H9 (cell line): ENCODE measurements around the gene SEPTIN5. TPM values are rescaled to one million over a fixed set of nuclear protein-coding genes. Genes with fewer than 3 reads are reported as not detected.

Experiments
- DNase-seq: peaks from one replicate; pipeline ENCODE4 v3.0.0-alpha.2; 2017
- H2AFZ ChIP-seq: one replicate; pipeline ENCODE4 v1.6.1; 2013; ENCODE audit warnings: mild to moderate bottlenecking, low read length, control low read depth, moderate library complexity
- H2AK5ac ChIP-seq: 2 replicates; pipeline ENCODE4 v1.6.1; 2013; ENCODE audit warnings: low read length, control low read depth, mixed read lengths; ENCODE audit not compliant: insufficient read length
- H2BK120ac ChIP-seq: one replicate; pipeline ENCODE4 v1.6.1; 2013; ENCODE audit warnings: low read depth, mild to moderate bottlenecking, low read length, control low read depth, inconsistent platforms; ENCODE audit not compliant: poor library complexity, severe bottlenecking
- H2BK12ac ChIP-seq: 2 replicates; pipeline ENCODE4 v1.6.1; 2013; ENCODE audit warnings: low read length, control low read depth, mixed read lengths, low read depth; ENCODE audit not compliant: insufficient read length
- H2BK15ac ChIP-seq: 2 replicates; pipeline ENCODE4 v1.6.1; 2013; ENCODE audit warnings: low read depth, low read length, control low read depth
- H2BK20ac ChIP-seq: one replicate; pipeline ENCODE4 v1.6.1; 2013; ENCODE audit warnings: low read depth, mild to moderate bottlenecking, low read length, control low read depth, inconsistent platforms; ENCODE audit not compliant: poor library complexity, severe bottlenecking
- H2BK5ac ChIP-seq: 2 replicates; pipeline ENCODE4 v1.6.1; 2013; ENCODE audit warnings: low read length, control low read depth, mixed read lengths; ENCODE audit not compliant: insufficient read length
- H3K14ac ChIP-seq: 2 replicates; pipeline ENCODE4 v1.6.1; 2013; ENCODE audit warnings: low read length, control low read depth; ENCODE audit not compliant: insufficient read depth
- H3K18ac ChIP-seq: 2 replicates; pipeline ENCODE4 v1.6.1; 2013; ENCODE audit warnings: low read depth, mild to moderate bottlenecking, mixed read lengths, low read length, control low read depth; ENCODE audit not compliant: insufficient read length
- H3K23ac ChIP-seq: 2 replicates; pipeline ENCODE4 v1.6.1; 2013; ENCODE audit warnings: low read length, control low read depth, mixed read lengths, low read depth; ENCODE audit not compliant: insufficient read length
- H3K23me2 ChIP-seq: 2 replicates; pipeline ENCODE4 v1.6.1; 2013; ENCODE audit warnings: low read depth, mild to moderate bottlenecking, mixed read lengths, low read length, control low read depth; ENCODE audit not compliant: insufficient read length, poor library complexity, severe bottlenecking
- H3K27ac ChIP-seq: 2 replicates; pipeline ENCODE4 v1.5.1; 2013; ENCODE audit warnings: low read length, control low read depth, mixed read lengths, low read depth; ENCODE audit not compliant: insufficient read length
- H3K27me3 ChIP-seq: 2 replicates; pipeline ENCODE4 v1.6.1; 2013; ENCODE audit warnings: low read length, control low read depth, inconsistent platforms; ENCODE audit not compliant: insufficient read depth
- H3K4ac ChIP-seq: 2 replicates; pipeline ENCODE4 v1.6.1; 2013; ENCODE audit warnings: low read depth, mild to moderate bottlenecking, control low read depth, inconsistent platforms, low read length, moderate library complexity
- H3K4me1 ChIP-seq: 2 replicates; pipeline ENCODE4 v1.6.1; 2013; ENCODE audit warnings: low read length, control low read depth, inconsistent platforms; ENCODE audit not compliant: insufficient read depth
- H3K4me2 ChIP-seq: 2 replicates; pipeline ENCODE4 v1.6.1; 2013; ENCODE audit warnings: low read length, control low read depth, mixed read lengths; ENCODE audit not compliant: insufficient read length, insufficient read depth
- H3K56ac ChIP-seq: 2 replicates; pipeline ENCODE4 v1.6.1; 2013; ENCODE audit warnings: low read depth, mild to moderate bottlenecking, mixed read lengths, low read length, control low read depth; ENCODE audit not compliant: insufficient read length
- H3K79me1 ChIP-seq: 2 replicates; pipeline ENCODE4 v1.6.1; 2013; ENCODE audit warnings: low read depth, mild to moderate bottlenecking, moderate library complexity, low read length, control low read depth, inconsistent platforms; ENCODE audit not compliant: insufficient read depth, poor library complexity, severe bottlenecking
- H3K79me2 ChIP-seq: 2 replicates; pipeline ENCODE4 v1.6.1; 2013; ENCODE audit warnings: low read length, control low read depth, inconsistent platforms; ENCODE audit not compliant: insufficient read depth
- H3K9ac ChIP-seq: 2 replicates; pipeline ENCODE4 v1.6.1; 2013; ENCODE audit warnings: low read length, control low read depth, mixed read lengths; ENCODE audit not compliant: insufficient read length; ENCODE audit errors: extremely low read depth
- H3K9me3 ChIP-seq: one replicate; pipeline ENCODE4 v1.6.1; 2013; ENCODE audit warnings: low read depth, low read length, inconsistent platforms; ENCODE audit not compliant: control insufficient read depth
- H3T11ph ChIP-seq: one replicate; pipeline ENCODE4 v1.6.1; 2013; ENCODE audit warnings: mild to moderate bottlenecking, low read length, control low read depth, inconsistent platforms
- H4K20me1 ChIP-seq: one replicate; pipeline ENCODE4 v1.6.1; 2013; ENCODE audit not compliant: control insufficient read depth, insufficient read length, insufficient read depth
- H4K5ac ChIP-seq: 2 replicates; pipeline ENCODE4 v1.6.1; 2013; ENCODE audit warnings: low read depth, mild to moderate bottlenecking, mixed read lengths, low read length, control low read depth; ENCODE audit not compliant: insufficient read length
- H4K8ac ChIP-seq: replicated peaks from 2 replicates; pipeline ENCODE4 v1.6.1; 2013; ENCODE audit warnings: low read length, control low read depth, mixed read lengths, low read depth; ENCODE audit not compliant: insufficient read length
- H4K91ac ChIP-seq: 2 replicates; pipeline ENCODE4 v1.6.1; 2013; ENCODE audit warnings: low read depth, mild to moderate bottlenecking, moderate library complexity, mixed read lengths, low read length, control low read depth; ENCODE audit not compliant: insufficient read length
- H3K27ac Mint-ChIP-seq, 3 experiments: 2 replicates in 2 of 3; 3 replicates in 1 of 3; pipeline ENCODE4 v1.8.0; 2020 to 2021; ENCODE audit warnings: mixed read lengths in 3 of 3, mild to moderate bottlenecking in 1 of 3, moderate library complexity in 1 of 3
- H3K27me3 Mint-ChIP-seq: 2 replicates; pipeline ENCODE4 v1.8.0; 2021; ENCODE audit warnings: low read depth, mild to moderate bottlenecking, moderate library complexity, mixed read lengths
- H3K36me3 Mint-ChIP-seq, 3 experiments: 2 replicates in 2 of 3; 3 replicates in 1 of 3; pipeline ENCODE4 v1.8.0; 2020 to 2021; ENCODE audit warnings: low read depth in 3 of 3, mixed read lengths in 3 of 3; ENCODE audit not compliant: insufficient read depth in 1 of 3
- H3K4me1 Mint-ChIP-seq, 2 experiments: 2 replicates each; pipeline ENCODE4 v1.8.0; 2020; ENCODE audit warnings: mixed read lengths in 2 of 2
- H3K4me3 Mint-ChIP-seq, 2 experiments: 2 replicates in 1 of 2; 3 replicates in 1 of 2; pipeline ENCODE4 v1.8.0; 2020 to 2021; ENCODE audit warnings: mild to moderate bottlenecking in 2 of 2, mixed read lengths in 2 of 2, moderate library complexity in 1 of 2
- H3K9me3 Mint-ChIP-seq, 2 experiments: 2 replicates in 1 of 2; 3 replicates in 1 of 2; pipeline ENCODE4 v1.8.0; 2020; ENCODE audit warnings: mild to moderate bottlenecking in 2 of 2, mixed read lengths in 2 of 2, moderate library complexity in 1 of 2
- CTCF ChIP-seq: fragments of 200-600 bp; sonication (generic); conservative IDR thresholded peaks from 3 replicates; pipeline ENCODE4 v1.8.0; 2021; ENCODE audit warnings: antibody characterized with exemption, mild to moderate bottlenecking
- WGBS: extraction: QIAGEN DNeasy Blood & Tissue Kit; methylation state at CpG from one replicate; pipeline ENCODE4 v1.1.7; 2013; ENCODE audit warnings: missing lambda C conversion rate, low lambda C conversion rate, mixed read lengths; ENCODE audit not compliant: insufficient read length; ENCODE audit errors: extremely low coverage; 5-methylcytosine and 5-hydroxymethylcytosine counted together
- total RNA-seq: library from RNA; stranded (reverse); gene quantifications from 2 replicates; pipeline ENCODE4 v1.2.1, GENCODE V29; 2021

Gene SEPTIN5
- total RNA-seq, 1 experiment from 2014 or later: 17.8 TPM

DNA sequence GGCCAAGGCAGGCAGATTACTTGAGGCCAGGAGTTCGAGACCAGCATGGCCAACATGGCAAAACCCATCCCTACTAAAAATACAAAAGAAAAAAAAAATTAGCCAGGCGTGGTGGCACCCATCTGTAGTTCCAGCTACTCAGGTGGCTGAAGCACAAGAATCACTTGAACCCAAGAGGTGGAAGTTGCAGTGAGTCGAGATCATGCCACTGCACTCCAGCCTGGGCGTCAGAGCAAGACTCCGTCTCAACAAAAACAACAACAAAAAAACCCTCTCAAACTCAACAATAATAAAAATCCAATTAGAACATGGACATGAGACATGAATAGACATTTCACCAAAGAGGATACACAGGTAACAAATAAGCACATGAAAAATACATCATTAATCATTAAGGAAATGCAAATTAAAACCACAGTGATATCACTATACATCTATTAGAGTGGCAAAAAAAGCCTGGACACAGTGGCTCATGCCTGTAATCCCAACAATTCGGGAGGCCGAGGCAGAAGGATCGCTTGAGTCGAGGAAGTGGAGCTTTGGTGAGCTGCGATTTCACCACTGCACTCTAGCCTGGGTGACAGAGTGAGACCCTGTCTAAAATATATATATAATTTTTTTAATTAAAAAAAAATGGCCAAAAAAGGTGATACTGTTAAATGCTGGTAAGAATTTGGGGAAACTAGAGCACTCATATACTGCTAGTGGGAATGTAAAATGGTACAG lies 12.7 kb upstream of the SEPTIN5 start:
- Histone ChIP-seq H2BK20ac (no peak overlapping the region), H3K23me2 (no peaks in the 10 kb centered on the region), H3K4me1 (peaks cover 7% of the 10 kb centered on the region; the same call in 1 of the 2 replicates), H3K79me2 (no peaks in the 10 kb centered on the region), H3K4me2 (no peak overlapping the region), H3K79me1 (no peaks in the 10 kb centered on the region), H3K9ac (no peak overlapping the region), H3K18ac (no peak overlapping the region), H2BK12ac (no peak overlapping the region), H4K8ac (no peak overlapping the region), H3K14ac (no peak overlapping the region), H4K20me1 (no peaks in the 10 kb centered on the region), H3K9me3 (no peaks in the 10 kb centered on the region), H4K5ac (no peak overlapping the region), H2BK5ac (no peak overlapping the region), H3K4ac (no peak overlapping the region), H3K27me3 (no peaks in the 10 kb centered on the region), H4K91ac (no peak overlapping the region), H3K56ac (no peak overlapping the region), H3K27ac (no peak overlapping the region), H2BK120ac (no peak overlapping the region), H3T11ph (no peak overlapping the region), H2BK15ac (no peak overlapping the region), H2AFZ (no peak overlapping the region), H3K23ac (no peak overlapping the region), H2AK5ac (no peak overlapping the region)
- Mint-ChIP-seq H3K36me3 (no peaks in the 10 kb centered on the region), H3K4me3 (no peak overlapping the region), H3K27me3 (peaks cover 25% of the 10 kb centered on the region), H3K4me1 (peaks cover 24% of the 10 kb centered on the region in 2 experiments), H3K9me3 (no peaks in the 10 kb centered on the region), H3K27ac (no peak overlapping the region; a peak in 1 of 7 replicates)
- no CpG with 5 or more reads among the region's 10 CpGs for WGBS
- TF ChIP-seq CTCF: no peak
- no peak for DNase-seq
